Activated effector memory CD4-positive, alpha-beta T cell treated with anti-CD3 and anti-CD28 coated beads, Interleukin-2, amount 50 U/mL, for 16 hours (primary cell): ENCODE data around the gene FOXP1.
A peak's percentile ranks its signal among the peaks of the same experiment; 100 is the strongest.

ENCODE experiments used
- DNase-seq: peaks from one replicate; pipeline ENCODE4 v3.0.0-alpha.2; 2020

FOXP1 gene

GRCh38 chr3:71132995-71133730 lies 450.4 kb downstream of the FOXP1 start:
- DNase-seq, result no peak

GRCh38 chr3:71131375-71132314 lies 451.9 kb downstream of the FOXP1 start:
- DNase-seq, result no peak

GRCh38 chr3:71130471-71131374 lies 452.8 kb downstream of the FOXP1 start:
- peak; percentile 89 for DNase-seq

GRCh38 chr3:71129611-71130431 lies 453.7 kb downstream of the FOXP1 start:
- no peak for DNase-seq

- peak; percentile 74 for DNase-seq
Observed at GRCh38 chr3:71128961-71129360, 454.6 kb downstream of the FOXP1 start.

GRCh38 chr3:71127844-71128243 lies 455.7 kb downstream of the FOXP1 start:
- no peak for DNase-seq

GRCh38 chr3:71127052-71127831 lies 456.3 kb downstream of the FOXP1 start:
- DNase-seq, result peak; percentile 75

- no peak for DNase-seq
Observed at GRCh38 chr3:71125738-71126137, 457.8 kb downstream of the FOXP1 start.

- DNase-seq, result no peak
Observed at GRCh38 chr3:71124048-71124447, 459.5 kb downstream of the FOXP1 start.

GRCh38 chr3:71122641-71123040 lies 460.9 kb downstream of the FOXP1 start:
- no peak for DNase-seq

- DNase-seq, result no peak
Observed at GRCh38 chr3:71121429-71122167, 461.9 kb downstream of the FOXP1 start.

GRCh38 chr3:71120012-71120411 lies 463.5 kb downstream of the FOXP1 start:
- DNase-seq, result no peak

GRCh38 chr3:71119171-71119570 lies 464.4 kb downstream of the FOXP1 start:
- DNase-seq, result no peak

GRCh38 chr3:71118436-71118835 lies 465.1 kb downstream of the FOXP1 start:
- no peak for DNase-seq

GRCh38 chr3:71117572-71118247 lies 465.8 kb downstream of the FOXP1 start:
- no peak for DNase-seq

GRCh38 chr3:71114610-71115009 lies 468.9 kb downstream of the FOXP1 start:
- no peak for DNase-seq

- DNase-seq, result no peak
Observed at GRCh38 chr3:71112576-71112975, 471.0 kb downstream of the FOXP1 start.

- peak; percentile 65 for DNase-seq
Observed at GRCh38 chr3:71111784-71112440, 471.6 kb downstream of the FOXP1 start.
